ENCODE measurements around the gene CDK13. TPM values are rescaled to one million over a fixed set of nuclear protein-coding genes. Genes with fewer than 3 reads are reported as not detected.
A peak's percentile ranks its signal among the peaks of the same experiment; 100 is the strongest.

Gene CDK13
- 100 to 1,000 TPM in 1 of 7 donors, 10 to 100 TPM in 6; 62.7 to 124 (median 81.3) TPM for total RNA-seq
- 10 to 100 TPM; 25.9 to 61.5 TPM for polyA plus RNA-seq
- long read RNA-seq, donor 1, full-length matches to known transcripts = 5 of 39 reads
- long read RNA-seq, donor 1, partial matches to known transcripts = 30 of 39 reads
- long read RNA-seq, donor 1, other reads (novel, unspliced or antisense) = 4 of 39 reads
- long read RNA-seq, donor 2, transcript CDK13-213 (1 exons, 1,901 nt) = major isoform, 8 of 13 reads
- long read RNA-seq, donor 2, partial matches to known transcripts = 0 of 13 reads
- long read RNA-seq, donor 2, other reads (novel, unspliced or antisense) = 0 of 13 reads
- long read RNA-seq, donor 3, full-length matches to known transcripts = 47 of 78 reads
- long read RNA-seq, donor 3, partial matches to known transcripts = 18 of 78 reads
- long read RNA-seq, donor 3, other reads (novel, unspliced or antisense) = 13 of 78 reads

- H3K4me3 ChIP-seq = peak within 1 kb of the TSS; percentile 92
- H3K27ac ChIP-seq = peak within 1 kb of the TSS; percentile 80 to 99
- no peaks in the 10 kb centered on the region for H3K9me3 ChIP-seq
- H3K27me3 ChIP-seq = no peaks in the 10 kb centered on the region
- peak; percentile 78 to 91 (median 84) for DNase-seq
- TF ChIP-seq, protein P1, sequence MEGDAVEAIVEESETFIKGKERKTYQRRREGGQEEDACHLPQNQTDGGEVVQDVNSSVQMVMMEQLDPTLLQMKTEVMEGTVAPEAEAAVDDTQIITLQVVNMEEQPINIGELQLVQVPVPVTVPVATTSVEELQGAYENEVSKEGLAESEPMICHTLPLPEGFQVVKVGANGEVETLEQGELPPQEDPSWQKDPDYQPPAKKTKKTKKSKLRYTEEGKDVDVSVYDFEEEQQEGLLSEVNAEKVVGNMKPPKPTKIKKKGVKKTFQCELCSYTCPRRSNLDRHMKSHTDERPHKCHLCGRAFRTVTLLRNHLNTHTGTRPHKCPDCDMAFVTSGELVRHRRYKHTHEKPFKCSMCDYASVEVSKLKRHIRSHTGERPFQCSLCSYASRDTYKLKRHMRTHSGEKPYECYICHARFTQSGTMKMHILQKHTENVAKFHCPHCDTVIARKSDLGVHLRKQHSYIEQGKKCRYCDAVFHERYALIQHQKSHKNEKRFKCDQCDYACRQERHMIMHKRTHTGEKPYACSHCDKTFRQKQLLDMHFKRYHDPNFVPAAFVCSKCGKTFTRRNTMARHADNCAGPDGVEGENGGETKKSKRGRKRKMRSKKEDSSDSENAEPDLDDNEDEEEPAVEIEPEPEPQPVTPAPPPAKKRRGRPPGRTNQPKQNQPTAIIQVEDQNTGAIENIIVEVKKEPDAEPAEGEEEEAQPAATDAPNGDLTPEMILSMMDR (IDR thresholded peaks at IDR 0.05) = no peak
- no peak for TF ChIP-seq POLR2A (IDR thresholded peaks at IDR 0.05)
- no peak for TF ChIP-seq EP300 (IDR thresholded peaks at IDR 0.05)
- H3K36me3 ChIP-seq = no peaks in the 10 kb centered on the region
- intact Hi-C loops (cut with DNase I) = loop anchor here in 1 of 4 donors (1.0 to 5.0 kb wide), 2 partner anchors 112 to 184 kb away; partner anchors contain the start of gene MPLKIP
- WGBS, 3 donors = 0 to 2% (median 0%) methylated on average over 13 to 59 of the region's 59 CpGs
- peaks cover 5% of the 10 kb centered on the region for H3K4me1 ChIP-seq (ENCODE audit: insufficient read depth)
These were observed at the start of gene CDK13 for GRCh38 chr7:39949971-39950472. Gene CDK13, plus strand, starts transcription at chr7:39950256. Its CDS starts 386 bp downstream, at chr7:39950642.

- Histone ChIP-seq H3K4me3 (no peak overlapping the region), H3K27ac (no peak overlapping the region), H3K4me1 (ENCODE audit: insufficient read depth) (no peaks in the 10 kb centered on the region), H3K36me3 (no peaks in the 10 kb centered on the region), H3K9me3 (no peaks in the 10 kb centered on the region), H3K27me3 (no peaks in the 10 kb centered on the region)
- TF ChIP-seq, protein P1 (IDR thresholded peaks at IDR 0.05) = no peak
- no peak for TF ChIP-seq POLR2A (IDR thresholded peaks at IDR 0.05)
- TF ChIP-seq EP300 (IDR thresholded peaks at IDR 0.05) = no peak
- intact Hi-C loops (cut with DNase I) = no loop called here
- no peak for DNase-seq
- WGBS, 3 donors = 66 to 72% (median 71%) methylated on average over 2 of the region's 2 CpGs
These were observed 46.0 kb upstream of the CDK13 start for GRCh38 chr7:39904077-39904486.

- H3K36me3 ChIP-seq = no peaks in the 10 kb centered on the region
- no peak overlapping the region for H3K4me3 ChIP-seq
- 95 to 98% (median 98%) methylated on average over 4 of the region's 4 CpGs for WGBS, 3 donors
- no peak overlapping the region for H3K27ac ChIP-seq
- intact Hi-C loops (cut with DNase I) = no loop called here
- no peaks in the 10 kb centered on the region for H3K27me3 ChIP-seq
- no peak for DNase-seq
- no peaks in the 10 kb centered on the region for H3K9me3 ChIP-seq
- no peaks in the 10 kb centered on the region for H3K4me1 ChIP-seq (ENCODE audit: insufficient read depth)
- TF ChIP-seq EP300 (IDR thresholded peaks at IDR 0.05) (no peak), POLR2A (IDR thresholded peaks at IDR 0.05) (no peak)
- TF ChIP-seq, protein P1 (IDR thresholded peaks at IDR 0.05) = no peak
These were observed 41.9 kb upstream of the CDK13 start for GRCh38 chr7:39908141-39908540.

DNA sequence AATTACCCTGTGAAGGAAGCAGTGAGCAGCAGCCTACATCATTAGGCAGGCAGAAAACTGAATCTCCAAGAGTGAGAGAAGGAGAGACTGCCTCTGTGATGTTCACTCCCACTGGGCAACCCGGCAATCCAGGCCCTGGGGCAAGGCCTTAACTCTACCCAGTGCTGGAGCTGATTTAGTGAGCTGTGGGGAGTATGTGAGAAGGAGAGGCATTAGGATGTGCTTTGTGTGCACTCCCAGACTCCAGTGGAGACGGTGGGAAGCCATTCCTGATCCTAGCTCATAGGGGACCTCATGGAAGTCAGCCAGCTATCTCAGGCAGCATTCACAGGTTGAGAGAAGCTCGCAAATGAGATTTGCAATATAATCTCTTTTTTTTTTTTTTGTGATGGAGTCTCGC, 41.1 kb upstream of the CDK13 start:
- DNase-seq = no peak
- Histone ChIP-seq H3K27me3 (no peaks in the 10 kb centered on the region), H3K27ac (no peak overlapping the region), H3K9me3 (no peaks in the 10 kb centered on the region), H3K36me3 (no peaks in the 10 kb centered on the region), H3K4me3 (no peak overlapping the region), H3K4me1 (ENCODE audit: insufficient read depth) (no peaks in the 10 kb centered on the region)
- TF ChIP-seq, protein P1 (IDR thresholded peaks at IDR 0.05) = no peak
- TF ChIP-seq EP300 (IDR thresholded peaks at IDR 0.05) = no peak
- no peak for TF ChIP-seq POLR2A (IDR thresholded peaks at IDR 0.05)
- intact Hi-C loops (cut with DNase I) = no loop called here
- WGBS, 3 donors = 83 to 89% (median 87%) methylated on average over 4 of the region's 4 CpGs

Measured in ovary (tissue), 10 donors.